Stimulated activated CD4-positive, alpha-beta T cell treated with anti-CD3 and anti-CD28 coated beads, Interleukin-4, amount 100 ng/mL, for 24 hours (primary cell): ENCODE data around the gene FOXD3.
A peak's percentile ranks its signal among the peaks of the same experiment; 100 is the strongest.

Source experiments
- DNase-seq: peaks from one replicate; pipeline ENCODE4 v3.0.0-alpha.2; 2020

FOXD3 gene

DNA sequence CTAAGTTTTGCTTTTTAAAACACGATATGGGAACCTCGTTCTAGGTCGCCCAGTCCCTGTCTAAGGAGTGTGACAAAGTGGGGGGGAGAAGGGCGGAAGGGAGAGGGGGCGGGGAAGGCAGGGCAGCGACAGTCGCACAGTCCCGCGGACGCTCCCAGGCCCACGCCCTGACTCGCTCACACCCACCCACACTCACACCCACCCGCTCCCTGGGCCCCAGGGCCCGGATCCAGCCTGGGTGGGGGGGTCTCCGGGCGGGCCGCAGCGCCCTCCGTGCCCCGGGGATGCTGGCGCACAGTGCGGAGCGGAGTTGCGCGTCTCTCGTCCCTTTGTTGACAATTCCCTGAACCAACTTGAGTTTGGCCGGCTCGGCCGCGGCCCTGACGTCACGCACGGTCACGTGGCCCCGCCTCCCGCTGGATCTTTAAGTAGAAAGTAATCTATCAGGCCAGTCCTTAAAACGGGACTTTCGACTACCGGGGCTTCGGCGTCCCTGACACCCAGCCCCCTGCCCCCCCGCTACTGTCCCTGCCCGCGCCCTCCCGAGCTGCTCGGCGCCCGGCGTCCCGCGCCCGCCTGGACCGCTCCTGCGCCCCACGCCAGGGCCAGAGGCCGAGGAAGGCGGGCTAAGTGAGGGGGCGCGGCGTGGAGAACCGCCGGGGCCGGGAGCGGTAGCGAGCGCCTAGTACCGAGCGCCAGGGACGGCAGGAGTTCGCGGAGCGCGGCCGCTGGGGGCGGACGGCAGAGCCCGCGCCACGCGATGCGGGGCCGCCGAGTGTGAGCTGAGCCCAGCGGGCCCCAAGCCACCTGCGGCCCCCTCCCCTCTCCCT lies at the start of gene FOXD3:
Gene FOXD3 (plus strand): TSS at position 454 of the 830 bp plus-strand sequence. CDS start 492 bp downstream, outside the sequence.
- no peak for DNase-seq

DNA sequence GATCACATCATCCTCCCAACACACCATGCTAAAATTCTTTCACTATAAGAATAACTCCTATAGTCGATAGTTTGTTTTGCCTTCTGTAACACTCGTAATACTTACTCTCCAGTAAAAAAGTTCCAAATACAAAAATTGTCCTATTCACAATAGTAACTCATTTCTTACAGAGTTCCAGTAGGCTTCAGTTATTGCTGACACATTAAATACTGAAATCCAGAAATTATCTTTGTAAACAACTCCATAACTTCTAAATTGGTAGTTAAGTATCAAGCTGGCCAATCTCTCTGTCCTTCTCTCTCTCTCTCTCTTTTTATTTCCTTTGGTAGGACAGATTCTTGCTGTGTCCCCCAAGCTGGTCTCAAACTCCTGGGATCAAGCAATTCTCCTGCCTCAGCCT lies 49.6 kb upstream of the FOXD3 start:
- DNase-seq = no peak

DNA sequence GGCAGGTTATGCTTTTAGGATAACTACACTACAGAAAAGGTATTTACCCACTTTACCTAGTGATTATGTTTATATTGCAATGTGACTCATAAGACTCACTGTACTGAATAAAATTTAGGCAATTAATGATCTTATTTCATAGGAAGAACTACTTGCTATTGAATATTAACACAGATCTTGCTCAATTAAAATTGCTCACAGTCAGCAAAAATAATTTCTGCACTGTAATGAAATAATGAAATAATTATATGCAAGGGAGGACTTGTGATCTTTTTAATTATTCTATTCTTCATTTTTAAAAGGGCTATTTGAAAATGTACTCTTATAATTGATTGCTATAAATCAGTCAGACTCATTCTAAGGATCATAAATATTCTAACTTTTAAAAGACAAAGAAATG lies 48.0 kb upstream of the FOXD3 start:
- no peak for DNase-seq

DNA sequence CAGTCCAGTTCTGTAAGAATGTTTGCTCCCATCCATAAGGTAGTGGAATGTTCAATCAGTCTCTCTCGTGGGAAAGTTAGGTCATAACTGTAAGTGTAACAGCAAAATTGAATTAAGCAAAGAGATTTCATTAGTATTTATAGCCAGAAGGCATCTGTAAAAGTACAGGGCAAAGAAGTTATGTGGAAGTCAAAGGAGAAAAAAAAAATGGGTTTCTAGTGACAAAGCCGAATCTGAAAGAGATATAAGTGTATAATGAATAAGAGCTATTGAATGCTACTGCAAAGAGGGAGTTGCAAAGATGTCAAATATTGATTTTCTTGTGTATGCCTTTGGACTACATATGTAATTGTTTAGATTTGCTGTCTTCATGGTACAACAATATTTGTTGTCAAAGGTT lies 47.4 kb upstream of the FOXD3 start:
- DNase-seq = no peak

DNA sequence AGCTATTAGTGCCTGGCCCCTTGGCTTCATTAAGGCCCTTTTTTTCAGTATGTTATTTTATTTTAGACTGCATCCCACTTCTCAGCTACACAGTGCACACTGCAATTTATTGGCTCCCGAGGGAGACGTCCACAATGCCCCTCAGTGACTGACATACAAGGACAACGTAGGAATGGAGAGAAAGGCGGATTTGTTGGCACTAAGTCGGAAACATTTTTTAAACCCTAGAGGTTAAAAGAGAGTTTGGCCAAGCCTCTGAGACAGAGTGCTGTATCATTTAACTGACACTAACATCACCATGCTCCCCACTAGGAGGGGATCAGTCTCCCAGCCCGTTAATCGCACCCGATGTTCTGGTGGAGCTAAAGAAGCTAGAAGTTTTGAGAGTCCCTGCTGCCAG lies 45.7 kb upstream of the FOXD3 start:
- DNase-seq = no peak

DNA sequence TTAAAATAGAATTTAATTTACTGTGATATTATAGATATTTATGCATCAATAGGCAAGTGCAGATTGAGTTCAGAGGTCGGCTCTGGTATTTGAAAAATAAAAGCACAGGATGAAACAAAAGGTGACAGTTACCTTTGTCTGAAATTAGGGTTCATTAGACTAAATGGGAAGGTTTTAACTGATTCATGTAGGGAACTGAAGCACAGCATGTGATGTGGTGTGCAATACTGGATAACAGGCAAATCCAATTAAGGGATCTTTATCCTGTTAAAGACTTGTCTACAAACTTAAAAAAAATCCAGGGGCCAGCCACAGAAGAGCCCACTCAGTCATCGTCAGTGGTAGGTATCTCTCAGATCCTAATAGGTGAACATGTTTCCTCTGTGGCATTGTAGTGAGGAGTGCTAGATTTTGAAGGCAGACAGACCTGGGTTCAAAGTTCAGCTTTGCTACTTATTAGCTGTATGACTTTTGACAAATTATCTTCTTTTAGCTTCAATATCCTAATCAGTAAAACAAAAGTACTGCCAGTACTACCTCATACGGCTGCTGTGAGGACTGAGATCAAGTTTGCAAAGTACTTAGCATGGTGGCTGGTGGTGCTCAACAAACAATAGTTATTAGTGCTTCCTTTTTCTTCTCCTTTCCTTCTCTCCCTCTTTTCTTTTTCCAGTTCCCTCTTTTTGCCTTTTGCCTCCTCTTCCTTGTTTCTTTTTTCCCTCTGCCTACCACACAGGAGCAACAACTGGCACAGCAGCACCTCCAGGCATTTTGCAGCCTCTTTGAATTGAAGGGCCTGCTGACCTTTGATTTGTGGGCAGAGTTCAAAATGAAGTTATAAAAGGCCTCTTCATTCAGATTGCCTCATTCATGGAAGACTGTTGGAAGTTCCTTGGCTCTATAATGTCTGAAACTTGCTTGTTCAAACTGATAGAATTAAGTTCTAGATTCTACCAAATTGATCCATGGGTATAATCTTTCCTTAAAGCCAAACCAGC lies 44.9 kb upstream of the FOXD3 start:
- no peak for DNase-seq

DNA sequence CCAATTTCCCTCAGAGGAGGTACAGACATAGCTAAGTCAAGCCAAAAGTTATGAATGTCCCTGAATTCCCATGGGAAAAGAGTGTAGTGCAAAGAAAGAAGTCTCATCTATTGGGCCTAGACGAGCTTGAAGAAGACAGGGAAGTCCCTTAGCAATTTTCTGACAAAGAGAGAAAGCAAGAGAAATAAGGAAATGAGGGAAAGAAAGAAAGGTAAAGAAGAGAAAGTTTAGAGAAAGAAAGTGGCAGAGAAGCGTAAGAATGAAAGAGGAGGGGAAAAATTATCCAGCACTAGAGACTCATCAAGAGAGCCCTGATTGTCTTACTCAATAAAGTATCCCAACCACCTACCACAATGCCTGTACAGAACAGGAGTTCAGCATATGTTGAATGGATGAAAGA lies 40.6 kb upstream of the FOXD3 start:
- DNase-seq = no peak

DNA sequence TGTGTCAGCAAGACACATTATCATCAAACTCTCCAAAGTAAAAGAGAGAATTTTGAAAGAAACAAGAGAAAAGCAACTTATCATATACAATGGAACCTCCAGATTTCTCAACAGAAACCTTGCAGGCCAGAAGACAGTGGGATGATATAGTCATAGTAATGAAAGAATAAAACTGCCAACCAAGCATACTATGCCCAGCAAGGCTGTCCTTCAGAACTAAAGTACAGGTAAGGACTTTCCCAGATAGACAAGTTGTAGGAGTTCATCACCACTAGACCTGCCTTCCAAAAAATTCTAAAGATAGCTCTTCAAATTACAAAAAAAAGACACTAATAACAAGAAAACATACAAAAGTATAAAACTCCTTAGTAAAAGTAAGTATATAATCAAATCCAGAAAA lies 33.2 kb upstream of the FOXD3 start:
- DNase-seq = no peak

DNA sequence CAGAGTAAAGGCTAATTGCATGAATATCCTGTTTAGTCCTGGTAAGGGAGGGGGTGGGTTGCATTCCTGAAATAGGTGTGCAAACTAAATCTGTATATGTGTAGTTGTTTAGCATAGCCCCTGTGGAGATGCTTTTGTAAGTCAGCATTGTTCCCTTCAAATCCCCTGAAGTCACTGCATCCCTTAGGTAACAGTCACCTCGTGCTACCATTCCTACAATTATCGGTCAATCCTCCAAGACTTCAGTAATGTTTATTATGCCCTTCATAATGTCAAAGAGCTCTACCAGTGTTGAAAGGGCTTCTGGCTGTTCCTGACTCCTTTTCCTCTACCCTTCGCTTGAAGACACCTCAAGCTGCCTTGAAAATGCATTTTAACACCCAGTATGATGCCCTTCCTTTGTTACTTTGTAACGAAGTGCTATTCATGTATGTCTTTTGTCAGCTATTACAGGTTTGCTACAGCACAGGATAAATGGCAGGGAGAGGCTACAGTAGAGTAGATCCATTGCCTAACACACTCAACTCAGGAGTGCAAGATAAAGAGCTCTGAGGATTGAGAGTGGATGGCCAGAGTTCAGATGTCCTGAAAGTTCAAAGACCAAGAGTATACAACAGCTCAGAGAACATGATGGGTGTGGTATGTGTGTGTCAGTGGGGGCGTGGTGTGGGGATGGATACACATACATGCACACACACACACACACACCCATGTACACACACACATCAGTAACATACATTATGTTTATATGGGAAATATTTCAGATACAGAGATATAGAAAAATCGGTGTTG lies 27.4 kb upstream of the FOXD3 start:
- no peak for DNase-seq

DNA sequence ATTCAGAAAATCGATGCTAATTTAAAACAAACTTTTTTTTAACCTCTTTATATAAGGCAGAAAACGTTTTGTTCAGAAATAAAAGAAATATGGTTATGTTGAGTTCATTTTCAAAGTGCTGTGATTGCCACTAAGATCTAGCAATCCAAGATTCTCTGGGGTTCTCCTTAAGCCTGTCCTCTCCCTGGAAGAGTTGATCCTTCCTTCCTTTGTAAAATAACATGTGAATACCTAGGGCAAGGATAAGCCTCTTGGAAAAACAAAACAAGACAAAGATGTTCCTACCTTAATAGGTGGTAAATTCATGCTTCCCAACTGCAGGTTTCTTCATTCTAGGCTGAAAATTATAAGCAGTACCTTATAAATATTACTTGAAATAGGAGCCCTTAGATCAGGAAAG lies 18.0 kb upstream of the FOXD3 start:
- no peak for DNase-seq

DNA sequence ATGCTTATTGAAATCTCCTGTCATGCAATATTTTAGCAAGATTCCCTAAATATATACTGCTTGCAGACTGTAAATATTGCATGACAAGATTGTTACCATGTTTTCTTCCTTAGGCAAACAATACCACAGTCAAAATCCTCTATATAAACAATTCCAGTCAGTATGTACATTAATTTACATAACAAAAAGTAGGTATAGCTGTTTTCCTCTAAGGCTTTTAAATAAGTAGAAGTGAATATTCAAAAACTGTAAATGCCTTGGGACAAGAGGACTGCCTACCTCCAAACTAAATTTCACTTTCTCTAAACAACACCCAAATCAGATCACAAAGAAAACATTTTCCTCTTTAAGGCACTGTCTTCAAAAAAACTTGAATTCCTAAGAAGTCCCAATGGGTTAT lies 17.3 kb upstream of the FOXD3 start:
- no peak for DNase-seq

DNA sequence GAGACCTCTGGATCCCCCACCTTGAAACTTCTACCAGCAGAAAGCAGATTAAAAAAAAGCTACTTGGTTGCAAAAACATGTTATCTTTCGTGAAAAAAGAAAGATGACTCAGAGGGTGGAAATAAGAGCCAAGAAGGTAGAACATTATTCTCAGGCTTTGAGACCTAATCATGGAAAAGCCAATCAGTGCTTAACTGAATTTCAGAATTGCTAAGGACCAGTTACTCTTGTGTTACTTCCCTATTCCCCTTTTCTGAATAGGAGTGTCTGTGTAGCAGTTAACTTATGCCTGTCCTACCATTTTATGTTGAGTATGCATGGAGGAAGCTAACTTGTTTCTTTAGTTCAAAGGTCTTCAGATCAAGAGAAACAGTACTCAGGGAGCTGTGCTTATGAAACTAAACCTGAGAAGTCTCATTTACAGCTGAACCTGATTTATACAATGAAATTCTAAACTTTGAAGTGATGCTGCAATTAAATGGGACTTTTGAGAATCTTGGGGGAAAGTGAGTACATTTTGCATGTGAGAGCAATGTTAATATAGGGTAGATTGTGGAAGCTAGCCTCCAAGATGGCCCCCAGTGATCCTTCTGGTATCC lies 15.1 kb upstream of the FOXD3 start:
- DNase-seq = no peak

DNA sequence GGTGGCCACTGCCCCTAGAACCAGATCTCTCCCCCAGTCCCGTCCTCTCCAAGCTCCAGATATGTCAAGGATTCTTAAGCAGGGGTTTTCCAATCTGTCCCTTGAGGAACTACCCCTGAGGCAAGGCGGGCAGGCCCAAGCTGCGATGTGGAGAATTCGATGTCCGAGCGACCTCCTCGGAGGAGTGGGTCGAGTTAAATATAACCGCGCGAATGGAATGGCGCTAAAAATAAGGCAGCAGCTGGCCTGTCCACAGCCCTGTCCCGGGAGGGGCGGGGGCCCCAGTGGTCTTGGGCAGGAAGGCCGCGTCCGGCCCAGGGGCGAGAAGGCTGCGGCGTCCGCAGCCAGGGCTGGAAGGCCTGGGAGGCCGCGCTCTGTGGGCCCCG lies 5.8 kb upstream of the FOXD3 start:
- DNase-seq = no peak

DNA sequence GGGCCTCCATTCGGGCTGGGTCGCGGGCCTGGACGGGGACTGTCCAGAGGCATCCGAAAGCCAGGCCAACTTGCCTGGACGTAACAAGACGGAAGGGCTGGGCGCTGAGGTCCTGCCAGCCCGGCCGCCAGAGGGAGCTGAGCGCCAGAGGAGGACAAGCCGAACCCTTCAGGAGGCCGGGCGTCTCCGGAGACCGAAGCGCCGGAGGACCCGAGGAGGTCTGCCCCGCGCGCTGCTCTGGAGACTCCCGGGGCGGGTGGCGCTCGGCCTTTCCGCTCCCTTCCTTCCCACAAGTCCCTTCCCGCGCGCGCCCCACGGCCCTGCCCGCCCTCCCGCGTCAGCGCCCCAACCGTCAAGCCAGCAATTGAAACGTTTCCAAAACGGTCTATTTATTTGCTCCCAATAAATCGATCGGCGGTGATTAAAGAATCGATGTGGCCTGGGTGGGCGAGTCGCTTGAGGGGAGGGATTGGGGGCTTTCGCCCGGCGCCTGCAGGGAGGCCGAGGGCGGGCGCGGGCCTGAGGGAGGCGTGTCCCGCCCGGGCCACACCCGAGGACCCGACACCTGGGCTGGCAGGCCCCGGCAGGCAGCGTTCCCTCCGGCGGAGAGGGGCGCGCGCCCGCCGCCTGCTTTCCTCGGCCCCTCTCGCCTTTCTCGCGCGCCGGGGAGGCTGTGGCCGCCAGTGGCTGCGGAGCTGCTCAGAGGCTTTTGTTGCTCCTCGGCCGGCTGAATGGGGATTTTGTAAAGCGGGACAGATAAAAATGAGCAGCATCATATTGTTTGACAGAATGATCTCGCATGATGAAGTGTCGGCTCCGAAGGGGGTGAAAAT lies 5.2 kb upstream of the FOXD3 start:
- peak; percentile 56 for DNase-seq

DNA sequence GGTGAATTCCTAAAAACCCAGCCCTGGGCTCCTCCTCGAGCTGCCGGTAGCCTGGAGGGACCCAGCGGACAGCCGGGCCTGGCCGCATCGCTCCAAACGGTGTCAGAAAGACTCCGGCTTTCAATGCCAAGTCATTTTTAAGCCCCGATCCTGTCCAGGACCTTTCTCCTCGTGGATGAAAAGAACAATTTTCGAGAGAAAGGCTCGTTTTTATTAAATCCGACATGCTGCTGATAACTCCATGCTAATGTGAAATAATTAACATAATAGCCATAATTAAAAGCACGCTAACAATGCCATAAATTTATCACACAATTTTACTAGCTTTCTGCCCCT lies 4.6 kb upstream of the FOXD3 start:
- DNase-seq = no peak

DNA sequence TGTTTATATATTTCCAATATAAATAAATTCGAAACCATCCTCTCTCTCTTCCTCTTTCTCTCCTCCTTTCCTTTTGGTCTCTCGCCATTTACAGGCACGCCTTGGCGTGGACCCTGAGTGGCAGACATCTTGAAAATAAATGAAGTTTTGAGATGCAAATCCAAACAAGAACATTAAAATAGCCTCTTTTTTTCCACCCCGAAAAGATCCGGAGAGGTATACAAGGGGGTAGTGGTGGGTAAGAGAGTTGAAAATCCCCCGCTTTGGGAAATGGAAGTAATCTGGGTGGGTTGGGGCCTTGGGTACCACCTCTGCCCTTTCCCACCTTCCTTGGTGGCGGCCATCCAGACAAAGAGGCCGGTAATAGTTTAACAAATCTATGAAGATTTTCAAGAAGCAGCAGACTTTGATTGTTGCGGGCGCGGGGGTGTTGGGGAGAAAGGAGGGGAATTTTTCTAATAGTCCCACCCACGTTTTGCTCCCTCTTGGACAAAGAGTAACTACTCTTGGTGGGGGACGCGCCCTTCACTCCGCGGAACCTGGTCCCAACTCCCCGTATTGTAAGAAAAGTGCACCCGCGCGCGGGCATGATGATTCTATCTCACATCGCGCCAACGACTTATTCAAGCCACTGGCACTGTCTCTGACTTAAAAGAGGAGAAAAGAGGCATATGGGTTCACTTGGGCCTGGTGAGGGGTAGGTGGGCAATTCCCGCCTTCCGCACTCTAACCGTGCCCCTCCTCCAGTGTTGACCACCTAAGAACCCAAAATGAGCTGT lies 4.0 kb upstream of the FOXD3 start:
- DNase-seq = no peak

DNA sequence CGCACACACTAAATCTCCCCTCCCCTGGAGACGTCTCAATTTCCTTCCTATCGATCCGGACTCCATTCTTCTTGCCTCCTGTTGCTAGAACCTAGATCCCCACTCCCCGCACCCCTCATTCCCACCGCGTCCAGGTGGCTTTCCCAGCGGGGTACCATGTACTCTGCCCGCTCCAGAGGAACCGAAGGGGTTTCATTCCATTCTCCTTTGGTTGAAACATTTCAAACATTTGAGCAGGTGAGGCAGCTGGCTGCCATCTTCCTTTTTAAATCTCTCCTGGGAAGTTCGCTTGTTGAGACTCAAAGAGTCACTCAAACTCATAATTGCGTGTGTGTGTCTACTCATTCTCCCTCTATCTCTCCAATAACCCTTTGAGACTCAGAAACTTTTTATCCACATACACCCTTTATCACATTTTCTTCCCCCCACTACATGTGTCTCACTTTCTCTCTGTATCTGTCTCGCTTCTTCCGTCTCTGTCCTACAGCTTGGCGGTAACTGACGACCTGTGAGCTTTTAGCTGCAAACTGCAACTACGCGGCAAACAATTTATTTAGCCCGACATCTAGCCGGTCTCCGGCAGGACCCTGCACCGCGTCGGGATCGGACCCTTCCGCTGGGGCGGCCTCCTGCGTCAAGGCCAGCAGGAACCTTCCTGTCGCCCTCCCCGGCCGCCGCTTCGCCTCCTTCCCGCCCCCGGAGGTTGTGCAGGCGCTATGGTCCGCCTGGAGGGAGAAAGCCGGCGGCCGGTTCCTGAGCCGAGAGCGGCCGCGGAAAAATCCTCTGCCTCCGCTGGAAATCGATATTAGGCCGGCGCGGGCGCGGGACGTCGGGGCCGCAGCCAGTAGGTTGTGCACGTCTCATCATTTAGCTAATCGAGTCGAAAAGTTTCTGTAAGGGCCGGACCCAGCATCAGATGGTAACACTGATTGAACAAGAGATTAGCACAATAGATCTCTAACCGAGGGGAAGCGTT lies 3.0 kb upstream of the FOXD3 start:
- no peak for DNase-seq

DNA sequence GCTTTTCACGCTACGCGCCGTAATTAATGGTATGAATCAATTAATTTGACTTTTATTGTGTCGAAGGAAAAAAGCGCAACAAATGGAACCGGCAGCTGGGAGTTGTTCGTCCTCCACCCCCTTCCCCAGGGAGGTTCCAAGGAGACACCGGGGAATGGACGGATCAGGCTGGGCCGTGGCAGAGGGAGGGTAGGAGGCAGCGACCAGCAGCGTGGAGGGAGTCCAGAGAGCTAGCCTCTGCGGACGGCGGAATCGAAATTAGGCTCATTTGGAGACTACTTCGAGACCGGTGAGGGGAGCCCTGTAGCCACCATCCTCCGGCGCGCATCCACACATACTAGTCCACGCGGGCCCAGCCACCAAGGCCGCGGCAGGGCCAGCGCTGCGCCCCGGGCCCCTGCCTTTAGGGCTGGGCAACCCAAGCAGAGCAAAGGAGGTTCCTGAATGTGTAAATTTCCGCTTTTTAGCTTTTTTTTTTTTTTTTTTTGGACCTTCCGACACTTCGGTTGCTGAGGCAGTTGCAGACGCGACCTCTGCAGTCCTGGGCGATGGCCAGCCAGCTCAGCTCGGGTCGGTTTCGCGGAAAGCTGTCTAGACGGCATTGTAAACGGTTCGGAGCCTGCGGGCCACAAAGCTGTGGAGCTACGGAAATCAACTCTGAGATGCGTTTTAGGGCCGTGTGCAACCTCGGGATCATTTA lies 2.2 kb upstream of the FOXD3 start:
- no peak for DNase-seq
